HT1080 (cell line): Measurements from ENCODE around the gene ABLIM3. TPM values are rescaled to one million over a fixed set of nuclear protein-coding genes. Genes with fewer than 3 reads are reported as not detected.

Source experiments
- DNase-seq: peaks from one replicate; pipeline ENCODE4 v3.0.0-alpha.2; 2015; ENCODE audit warnings: low read depth
- total RNA-seq: library from RNA; depleted of rRNA; stranded (reverse); fragments of >200 nt; shearing (Covaris generic); gene quantifications from 2 replicates; pipeline ENCODE4 v1.2.3, GENCODE V29; 2014

The ABLIM3 gene
- total RNA-seq, 1 experiment from 2014 or later, result 30.4 TPM

GRCh38 chr5:149216496-149216895 lies 75.2 kb downstream of the ABLIM3 start:
- no peak for DNase-seq

GRCh38 chr5:149217096-149217802 lies 76.0 kb downstream of the ABLIM3 start:
- DNase-seq, result no peak

- no peak for DNase-seq
Measured at GRCh38 chr5:149217803-149218155, 76.5 kb downstream of the ABLIM3 start.

GRCh38 chr5:149219584-149219983 lies 78.3 kb downstream of the ABLIM3 start:
- DNase-seq, result no peak

- DNase-seq, result no peak
Measured at GRCh38 chr5:149220750-149221149, 79.5 kb downstream of the ABLIM3 start.

- no peak for DNase-seq
Measured at GRCh38 chr5:149221326-149221725, 80.0 kb downstream of the ABLIM3 start.

GRCh38 chr5:149221731-149222342 lies 80.5 kb downstream of the ABLIM3 start:
- no peak for DNase-seq

GRCh38 chr5:149223081-149223848 lies 82.0 kb downstream of the ABLIM3 start:
- DNase-seq, result no peak

- DNase-seq, result no peak
Measured at GRCh38 chr5:149224282-149224681, 83.0 kb downstream of the ABLIM3 start.

- peak; percentile 90 for DNase-seq
Measured at GRCh38 chr5:149227168-149227826, 86.0 kb downstream of the ABLIM3 start.

- DNase-seq, result peak; percentile 81
Measured at GRCh38 chr5:149228618-149229297, 87.5 kb downstream of the ABLIM3 start.

- no peak for DNase-seq
Measured at GRCh38 chr5:149229298-149229937, 88.1 kb downstream of the ABLIM3 start.

GRCh38 chr5:149235841-149236240 lies 94.5 kb downstream of the ABLIM3 start:
- no peak for DNase-seq

GRCh38 chr5:149237662-149238061 lies 96.4 kb downstream of the ABLIM3 start:
- no peak for DNase-seq

- no peak for DNase-seq
Measured at GRCh38 chr5:149238540-149238939, 97.2 kb downstream of the ABLIM3 start.

GRCh38 chr5:149239917-149240316 lies 98.6 kb downstream of the ABLIM3 start:
- DNase-seq, result no peak

GRCh38 chr5:149240354-149240998 lies 99.2 kb downstream of the ABLIM3 start:
- DNase-seq, result peak; percentile 35

GRCh38 chr5:149242339-149242738 lies 101.0 kb downstream of the ABLIM3 start:
- DNase-seq, result no peak

GRCh38 chr5:149246906-149247305 lies 105.6 kb downstream of the ABLIM3 start:
- no peak for DNase-seq

- no peak for DNase-seq
Measured at GRCh38 chr5:149247726-149248125, 106.4 kb downstream of the ABLIM3 start.
